ENCODE measurements around the gene KLF11. TPM values are rescaled to one million over a fixed set of nuclear protein-coding genes. Genes with fewer than 3 reads are reported as not detected.
"Not testable (repeated sequence)": the region's sequence is repeated elsewhere in the genome, so short reads cannot be mapped to it uniquely, and the experiment has no call there.

The KLF11 gene
- polyA plus RNA-seq, 6 donors from 2014 or later, result 13.8 to 34.0 (median 16.9) TPM

DNA sequence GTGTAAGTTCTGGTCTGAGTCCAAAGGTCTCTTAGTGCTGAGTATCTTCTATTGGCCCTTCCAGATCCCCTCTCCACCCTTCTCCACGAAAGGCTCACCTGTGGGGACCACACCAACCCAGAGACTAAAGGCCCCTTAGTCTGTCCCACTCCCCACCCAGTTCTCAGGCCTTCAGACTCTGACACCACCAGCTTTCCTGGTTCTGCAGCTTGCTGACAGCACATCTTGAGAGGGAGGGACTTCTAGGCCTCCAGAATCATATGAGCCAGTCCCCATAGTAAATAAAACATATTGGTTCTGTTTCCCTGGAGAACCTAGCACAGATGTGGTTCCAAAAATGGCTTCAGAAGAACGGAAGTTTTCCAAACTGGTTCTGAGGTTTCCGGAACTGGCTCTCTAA is 38.5 kb upstream of the KLF11 start:
- H3K4me3 Mint-ChIP-seq, result no peak overlapping the region
- no peaks in the 10 kb centered on the region for H3K4me1 Mint-ChIP-seq
- no peak for DNase-seq
- H3K9me3 Mint-ChIP-seq, result peaks cover 0 to 3% (median 0%) of the 10 kb centered on the region in 7 donors
- H3K36me3 Mint-ChIP-seq, result no peaks in the 10 kb centered on the region
- H3K27ac Mint-ChIP-seq, result no peak overlapping the region
- peaks cover 8 to 43% (median 15%) of the 10 kb centered on the region in 3 donors for H3K27me3 Mint-ChIP-seq
- no peak for ATAC-seq (ENCODE audit: low read depth in 2 of 2)

DNA sequence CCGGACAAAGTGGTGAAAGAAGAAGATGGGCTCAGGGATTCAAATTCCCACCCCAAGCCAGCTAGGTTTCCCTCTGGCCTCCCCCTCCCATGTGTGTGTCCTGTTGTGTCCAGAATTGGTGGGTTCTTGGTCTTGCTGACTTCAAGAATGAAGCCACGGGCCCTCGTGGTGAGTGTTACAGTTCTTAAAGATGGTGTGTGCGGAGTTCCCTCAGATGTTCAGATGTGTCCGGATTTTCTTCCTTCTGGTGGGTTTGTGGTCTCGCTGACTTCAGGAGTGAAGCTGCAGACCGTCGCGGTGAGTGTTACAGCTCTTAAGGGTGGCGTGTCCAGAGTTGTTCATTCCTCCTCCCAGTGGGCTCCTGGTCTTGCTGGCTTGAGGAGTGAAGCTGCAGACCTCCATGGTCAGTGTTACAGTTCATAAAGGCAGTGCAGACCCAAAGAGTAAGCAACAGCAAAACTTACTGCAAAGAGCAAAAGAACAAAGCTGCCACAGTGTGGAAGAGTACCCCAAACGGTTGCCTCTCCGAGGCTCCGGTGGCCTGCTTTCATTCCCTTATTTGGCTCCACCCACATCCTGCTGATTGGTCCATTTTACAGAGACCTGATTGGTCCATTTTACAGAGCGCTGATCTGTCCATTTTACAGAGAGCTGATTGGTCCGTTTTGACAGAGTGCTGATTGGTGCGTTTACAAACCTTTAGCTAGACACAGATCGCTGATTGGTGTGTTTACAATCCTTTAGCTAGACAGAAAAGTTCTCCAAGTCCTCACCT is 37.7 kb upstream of the KLF11 start:
- ATAC-seq (ENCODE audit: low read depth in 2 of 2) (no peak), DNase-seq (no peak)
- Mint-ChIP-seq H3K4me1 (no peaks in the 10 kb centered on the region), H3K27ac (no peak overlapping the region), H3K9me3 (peaks cover 0 to 3% (median 0%) of the 10 kb centered on the region in 7 donors), H3K36me3 (no peaks in the 10 kb centered on the region), H3K27me3 (peaks cover 8 to 48% (median 15%) of the 10 kb centered on the region in 3 donors), H3K4me3 (peak overlapping the region in 1 of 8 donors; percentile 14)

DNA sequence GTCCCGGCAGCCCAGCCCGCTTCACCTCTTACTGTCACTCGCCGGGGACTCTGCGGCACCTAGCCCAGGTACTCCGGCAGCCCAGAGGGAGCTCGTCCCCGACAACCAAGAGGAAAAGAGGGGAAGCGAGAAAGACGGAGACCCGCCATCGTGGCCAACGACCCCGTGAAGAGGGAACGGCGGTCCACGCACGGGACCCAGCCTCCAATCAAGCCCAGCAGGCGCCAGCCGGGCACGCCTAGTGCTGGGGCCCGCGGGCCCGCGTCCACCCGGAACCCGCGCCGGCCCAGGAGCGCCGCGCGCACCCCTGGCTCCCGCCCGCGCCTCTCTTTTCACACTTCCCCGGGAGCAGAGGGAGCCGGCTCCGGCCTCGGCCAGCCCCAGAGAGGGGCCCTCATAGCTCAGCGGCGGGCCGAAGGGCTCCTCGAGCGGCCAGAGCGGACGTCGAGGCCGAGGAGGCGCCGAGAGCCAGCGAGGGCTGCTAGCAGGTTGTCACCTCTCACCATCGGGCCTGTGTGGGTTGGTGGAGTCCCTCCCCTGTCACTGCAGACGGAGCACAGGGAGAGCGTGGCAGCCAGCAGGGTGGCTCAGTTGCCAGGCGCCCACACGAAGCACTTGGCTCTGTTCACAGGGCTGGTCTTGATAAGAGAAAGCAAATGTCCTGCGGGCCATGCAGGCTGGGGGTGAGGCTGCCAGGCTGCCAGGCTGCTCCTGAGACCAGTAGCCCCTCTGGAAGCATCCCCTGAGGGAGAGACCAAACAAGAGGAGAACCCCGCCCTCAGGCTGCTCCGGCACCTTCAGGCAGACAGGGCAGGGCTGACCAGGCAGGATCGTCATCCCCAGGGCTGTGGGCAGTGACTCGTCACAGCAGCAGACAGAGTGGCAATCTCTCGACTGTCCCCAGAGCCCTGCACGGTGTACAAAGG is 36.9 kb upstream of the KLF11 start:
- Mint-ChIP-seq H3K36me3 (no peaks in the 10 kb centered on the region), H3K27me3 (peaks cover 8 to 48% (median 15%) of the 10 kb centered on the region in 3 donors), H3K27ac (no peak overlapping the region), H3K4me3 (no peak overlapping the region), H3K4me1 (no peaks in the 10 kb centered on the region), H3K9me3 (peaks cover 0 to 3% (median 0%) of the 10 kb centered on the region in 7 donors)
- DNase-seq (no peak), ATAC-seq (ENCODE audit: low read depth in 2 of 2) (peak in 1 of 2 donors; percentile 35)

DNA sequence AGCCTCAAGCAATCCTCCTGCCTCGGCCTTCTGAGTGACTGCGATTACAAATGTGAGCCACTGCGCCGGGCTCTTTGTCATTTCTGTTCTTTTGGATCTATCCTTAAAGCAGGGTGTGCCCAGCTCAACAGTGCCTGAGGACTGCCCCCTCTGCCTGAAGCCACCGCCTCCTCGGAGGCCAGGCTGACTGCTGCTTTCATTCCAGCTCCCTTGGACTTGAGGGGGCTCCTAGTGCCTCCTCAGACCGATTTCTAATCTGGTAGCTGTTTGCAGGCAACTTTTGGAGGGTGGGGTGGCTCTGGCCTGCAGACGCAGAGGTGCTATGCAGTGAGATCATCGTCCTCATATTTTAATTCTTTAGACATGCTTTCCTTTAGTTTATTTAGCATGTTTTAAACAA is 35.9 kb upstream of the KLF11 start:
- peak overlapping the region in 1 of 8 donors; percentile 34 for H3K4me3 Mint-ChIP-seq
- ATAC-seq (ENCODE audit: low read depth in 2 of 2), result no peak
- no peak overlapping the region for H3K27ac Mint-ChIP-seq
- H3K36me3 Mint-ChIP-seq, result no peaks in the 10 kb centered on the region
- H3K27me3 Mint-ChIP-seq, result peaks cover 8 to 48% (median 15%) of the 10 kb centered on the region in 3 donors
- no peak for DNase-seq
- H3K4me1 Mint-ChIP-seq, result no peaks in the 10 kb centered on the region
- peaks cover 0 to 3% (median 0%) of the 10 kb centered on the region in 7 donors for H3K9me3 Mint-ChIP-seq

DNA sequence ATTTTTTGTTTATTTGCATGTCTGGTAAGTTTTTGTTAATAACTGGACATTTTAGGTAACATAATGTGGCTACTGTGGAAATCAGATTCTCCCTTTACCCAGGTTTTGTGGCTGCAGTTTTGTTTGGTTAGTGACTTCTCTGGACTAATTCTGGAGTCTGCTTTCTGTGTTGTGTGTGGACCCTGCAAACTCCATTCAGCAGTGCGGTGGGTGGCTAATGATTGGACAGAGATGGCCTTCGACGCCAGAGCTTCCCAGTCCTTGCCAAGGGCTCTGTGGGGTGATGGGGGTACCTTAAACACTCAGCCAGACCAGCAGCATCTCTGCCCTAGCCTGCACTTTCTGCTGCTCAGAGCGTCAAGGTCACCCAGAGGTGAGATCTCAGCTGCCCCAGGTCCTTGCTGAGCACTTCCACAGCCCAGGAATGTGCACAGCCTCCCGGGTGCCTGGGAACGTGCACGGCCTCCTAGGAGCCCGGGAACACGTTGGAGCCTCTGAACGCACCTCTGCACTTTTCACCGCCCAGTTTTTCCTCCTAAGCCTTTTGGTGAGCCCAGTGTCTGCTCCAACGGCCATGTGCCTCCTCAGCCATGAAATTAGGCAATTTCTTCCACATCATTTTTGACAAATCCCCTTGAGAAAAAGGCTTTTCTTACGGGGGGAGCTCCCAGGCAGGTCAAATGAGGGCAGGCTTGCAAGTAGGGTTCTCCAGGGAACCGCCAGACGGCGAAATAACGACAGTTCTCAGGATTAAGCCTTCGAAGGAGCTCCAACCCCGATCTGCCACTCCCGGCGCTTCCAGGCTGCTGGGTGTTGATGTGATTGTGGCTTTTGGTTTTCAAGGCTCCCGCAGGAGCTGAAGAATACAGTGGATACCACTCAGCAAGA is 35.2 kb upstream of the KLF11 start:
- Mint-ChIP-seq H3K27ac (no peak overlapping the region), H3K36me3 (no peaks in the 10 kb centered on the region), H3K27me3 (peaks cover 8 to 48% (median 15%) of the 10 kb centered on the region in 3 donors), H3K9me3 (peaks cover 0 to 3% (median 0%) of the 10 kb centered on the region in 7 donors), H3K4me1 (no peaks in the 10 kb centered on the region), H3K4me3 (no peak overlapping the region)
- no peak for DNase-seq
- ATAC-seq (ENCODE audit: low read depth in 2 of 2), result no peak

DNA sequence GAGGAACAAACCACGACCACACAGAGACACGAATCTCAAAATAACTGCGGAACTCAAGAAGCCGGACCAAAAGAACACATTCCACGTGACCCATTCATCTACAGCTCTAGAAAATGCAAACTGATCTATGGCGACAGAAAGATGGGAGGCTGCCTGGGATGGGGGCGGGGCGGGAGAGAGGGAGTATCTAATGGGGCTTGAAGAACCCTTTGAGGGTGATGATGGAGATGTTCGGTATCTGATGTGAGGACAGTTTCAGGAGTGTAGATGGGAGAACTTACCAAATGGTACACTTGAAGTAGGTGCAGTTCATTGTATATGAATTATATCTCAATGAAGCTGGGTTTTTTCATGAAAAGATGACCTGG is 34.6 kb upstream of the KLF11 start:
- DNase-seq, result no peak
- no peak overlapping the region for H3K4me3 Mint-ChIP-seq
- H3K27me3 Mint-ChIP-seq, result peaks cover 8 to 48% (median 14%) of the 10 kb centered on the region in 3 donors
- no peak for ATAC-seq (ENCODE audit: low read depth in 2 of 2)
- H3K4me1 Mint-ChIP-seq, result no peaks in the 10 kb centered on the region
- H3K27ac Mint-ChIP-seq, result no peak overlapping the region
- H3K9me3 Mint-ChIP-seq, result peaks cover 0 to 3% (median 0%) of the 10 kb centered on the region in 7 donors
- H3K36me3 Mint-ChIP-seq, result no peaks in the 10 kb centered on the region

DNA sequence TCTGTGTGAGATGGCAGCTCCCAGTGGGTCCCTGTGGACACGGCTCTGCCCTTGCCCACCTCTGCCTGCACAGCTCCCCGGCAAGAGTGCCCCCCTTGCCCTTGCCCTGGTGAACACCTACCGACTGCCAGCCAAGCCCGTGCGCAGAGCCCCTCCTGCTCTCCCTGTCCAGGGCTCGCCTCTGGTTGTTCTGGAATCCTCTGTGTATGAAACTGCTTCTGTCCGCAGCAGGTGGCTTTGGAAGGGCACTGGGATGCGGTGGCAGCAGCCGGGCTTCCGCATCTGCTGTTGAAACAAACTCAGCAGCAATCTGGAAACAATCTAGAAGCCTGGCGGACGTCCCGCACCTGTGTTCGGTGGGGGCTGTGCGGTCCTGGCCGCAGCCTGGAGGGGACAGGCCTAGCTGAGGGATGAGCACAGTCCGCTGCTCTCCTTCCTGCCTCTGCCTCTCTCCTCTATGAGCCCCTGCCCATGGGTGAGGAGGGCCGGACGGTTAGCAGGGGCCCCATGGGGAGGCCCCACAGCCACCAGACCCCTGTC is 34.0 kb upstream of the KLF11 start:
- peaks cover 8 to 48% (median 9%) of the 10 kb centered on the region in 3 donors for H3K27me3 Mint-ChIP-seq
- ATAC-seq (ENCODE audit: low read depth in 2 of 2) (no peak), DNase-seq (no peak)
- H3K36me3 Mint-ChIP-seq, result no peaks in the 10 kb centered on the region
- H3K9me3 Mint-ChIP-seq, result peaks cover 0 to 3% (median 0%) of the 10 kb centered on the region in 7 donors
- H3K27ac Mint-ChIP-seq, result no peak overlapping the region
- H3K4me1 Mint-ChIP-seq, result no peaks in the 10 kb centered on the region
- H3K4me3 Mint-ChIP-seq, result no peak overlapping the region

DNA sequence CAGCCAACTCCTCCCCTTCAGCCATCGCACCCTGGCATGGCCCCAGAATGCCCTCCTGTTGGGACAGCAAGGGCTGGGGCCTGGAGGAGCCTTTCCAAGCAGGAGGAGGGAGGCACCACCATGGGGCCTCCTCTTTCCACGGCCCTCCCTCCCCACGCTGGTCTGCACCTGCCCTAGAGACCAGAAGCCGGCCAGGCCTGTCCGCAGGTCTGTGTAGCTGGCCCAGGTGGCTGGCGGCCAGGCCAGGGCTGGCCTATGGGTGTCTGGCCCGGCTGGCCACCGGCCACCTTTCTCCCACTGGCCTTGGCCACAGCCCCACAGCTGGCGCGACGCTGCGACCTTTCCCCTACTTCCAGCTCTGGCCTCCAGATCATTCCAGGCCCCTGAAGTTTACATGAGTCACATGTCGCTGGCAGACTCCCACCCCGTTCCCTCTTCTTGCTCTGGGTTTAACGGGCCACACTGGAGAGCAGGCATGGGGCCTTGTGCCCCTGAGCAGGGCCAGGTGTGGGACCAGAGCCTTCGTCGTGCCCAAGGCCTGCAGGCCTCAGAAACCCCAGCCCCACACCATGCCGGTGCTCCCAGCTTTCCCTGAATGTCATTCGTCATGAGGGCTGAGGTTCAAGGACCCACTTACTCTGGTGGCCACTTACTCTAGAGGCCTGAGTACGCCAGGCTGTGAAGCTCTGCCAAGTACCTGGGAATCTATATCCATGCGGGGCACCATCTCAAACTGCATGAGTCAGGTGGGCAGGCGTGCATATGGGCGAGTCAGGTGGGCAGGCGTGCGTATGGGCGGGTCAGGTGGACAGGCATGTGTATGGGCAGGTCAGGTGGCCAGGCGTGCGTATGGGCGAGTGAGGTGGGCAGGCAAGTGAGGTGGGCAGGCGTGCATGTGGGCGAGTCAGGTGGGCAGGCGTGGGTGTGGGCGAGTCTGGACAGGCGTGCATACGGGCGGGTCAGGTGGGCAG is 33.3 kb upstream of the KLF11 start:
- no peak for ATAC-seq (ENCODE audit: low read depth in 2 of 2)
- H3K9me3 Mint-ChIP-seq, result peaks cover 0 to 3% (median 0%) of the 10 kb centered on the region in 7 donors

DNA sequence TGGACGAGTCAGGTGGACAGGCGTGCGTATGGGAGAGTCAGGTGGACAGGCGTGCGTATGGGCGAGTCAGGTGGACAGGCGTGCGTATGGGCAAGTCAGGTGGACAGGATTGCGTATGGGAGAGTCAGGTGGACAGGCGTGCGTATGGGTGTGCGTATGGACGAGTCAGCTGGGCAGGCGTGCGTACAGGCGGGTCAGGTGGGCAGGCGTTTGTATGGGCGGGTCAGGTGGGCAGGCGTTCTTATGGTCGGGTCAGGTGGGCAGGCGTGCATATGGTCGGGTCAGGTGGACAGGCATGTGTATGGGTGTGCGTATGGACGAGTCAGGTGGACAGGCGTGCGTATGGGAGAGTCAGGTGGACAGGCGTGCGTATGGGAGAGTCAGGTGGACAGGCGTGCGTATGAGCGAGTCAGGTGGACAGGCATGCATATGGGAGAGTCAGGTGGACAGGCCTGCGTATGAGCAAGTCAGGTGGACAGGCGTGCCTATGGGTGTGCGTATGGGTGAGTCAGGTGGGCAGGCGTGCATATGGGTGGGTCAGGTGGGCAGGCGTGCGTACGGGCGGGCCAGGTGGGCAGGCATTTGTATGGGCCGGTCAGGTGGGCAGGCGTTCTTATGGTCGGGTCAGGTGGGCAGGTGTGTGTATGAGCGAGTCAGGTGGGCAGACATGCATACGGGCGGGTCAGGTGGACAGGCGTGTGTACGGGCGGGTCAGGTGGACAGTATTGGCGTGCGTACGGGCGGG is 32.3 kb upstream of the KLF11 start:
- H3K9me3 Mint-ChIP-seq; H3K27ac Mint-ChIP-seq; H3K36me3 Mint-ChIP-seq; ATAC-seq (ENCODE audit: low read depth in 2 of 2); H3K4me1 Mint-ChIP-seq; H3K4me3 Mint-ChIP-seq; DNase-seq: not testable (repeated sequence)
- H3K27me3 Mint-ChIP-seq, result peaks cover 5 to 34% (median 8%) of the 10 kb centered on the region in 3 donors

More for the DNA sequence above, 33.3 kb upstream of the KLF11 start:
- H3K27me3 Mint-ChIP-seq, result peaks cover 5 to 43% (median 8%) of the 10 kb centered on the region in 3 donors
- no peaks in the 10 kb centered on the region for H3K36me3 Mint-ChIP-seq
- no peak overlapping the region for H3K4me3 Mint-ChIP-seq
- no peak overlapping the region for H3K27ac Mint-ChIP-seq
- no peaks in the 10 kb centered on the region for H3K4me1 Mint-ChIP-seq
- no peak for DNase-seq

DNA sequence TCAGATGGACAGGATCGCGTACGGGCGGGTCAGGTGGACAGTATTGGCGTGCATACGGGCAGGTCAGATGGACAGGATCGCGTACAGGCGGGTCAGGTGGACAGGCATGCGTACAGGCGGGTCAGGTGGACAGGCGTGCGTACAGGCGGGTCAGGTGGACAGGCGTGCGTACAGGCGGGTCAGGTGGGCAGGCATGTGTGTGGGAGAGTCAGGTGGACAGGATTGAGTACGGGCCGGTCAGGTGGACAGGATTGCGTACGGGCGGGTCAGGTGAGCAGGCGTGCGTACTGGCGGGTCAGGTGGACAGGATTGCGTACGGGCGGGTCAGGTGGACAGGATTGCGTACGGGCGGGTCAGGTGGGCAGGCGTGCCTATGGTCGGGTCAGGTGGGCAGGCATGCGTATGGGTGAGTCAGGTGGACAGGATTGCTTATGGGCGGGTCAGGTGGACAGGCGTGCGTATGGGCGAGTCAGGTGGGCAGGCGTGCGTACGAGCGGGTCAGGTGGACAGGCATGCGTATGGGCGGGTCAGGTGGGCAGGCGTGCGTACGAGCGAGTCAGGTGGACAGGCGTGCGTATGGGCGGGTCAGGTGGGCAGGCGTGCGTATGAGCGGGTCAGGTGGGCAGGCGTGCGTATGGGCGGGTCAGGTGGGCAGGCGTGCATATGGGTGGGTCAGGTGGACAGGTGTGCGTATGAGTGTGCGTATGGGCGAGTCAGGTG is 31.6 kb upstream of the KLF11 start:
- H3K27ac Mint-ChIP-seq; H3K4me1 Mint-ChIP-seq; ATAC-seq (ENCODE audit: low read depth in 2 of 2); DNase-seq; H3K9me3 Mint-ChIP-seq; H3K36me3 Mint-ChIP-seq; H3K4me3 Mint-ChIP-seq: not testable (repeated sequence)
- H3K27me3 Mint-ChIP-seq, result peaks cover 5 to 32% (median 10%) of the 10 kb centered on the region in 3 donors

Measured in naive B cell (primary cell).